Right atrium auricular region (tissue), 2 donors: ENCODE measurements around the gene PHKG2. TPM values are rescaled to one million over a fixed set of nuclear protein-coding genes. Genes with fewer than 3 reads are reported as not detected.
A peak's percentile ranks its signal among the peaks of the same experiment; 100 is the strongest.

Source experiments
- DNase-seq: peaks from one replicate; pipeline ENCODE4 v3.0.0-alpha.2; 2019; ENCODE audit warnings: low spot score
- H3K27ac ChIP-seq, 2 donors: fragments of 200-600 bp; sonication (generic); 1 replicate in 1 of 2; 2 replicates in 1 of 2; pipeline ENCODE4 v1.5.1; 2016 to 2019
- H3K27me3 ChIP-seq, 2 donors: fragments of 200-600 bp; sonication (generic); one replicate each; pipeline versions ENCODE4 v1.5.1 to v1.6.0; 2017 to 2019
- H3K36me3 ChIP-seq: fragments of 200-600 bp; sonication (generic); one replicate; pipeline ENCODE4 v1.5.1; 2016
- H3K4me1 ChIP-seq, 2 donors: fragments of 200-600 bp; sonication (generic); one replicate each; pipeline versions ENCODE4 v1.5.1 to v1.6.0; 2017 to 2019
- H3K4me3 ChIP-seq, 2 donors: fragments of 200-600 bp; sonication (generic); 1 replicate in 1 of 2; 2 replicates in 1 of 2; pipeline ENCODE4 v1.5.1; 2017 to 2019; ENCODE audit warnings: mild to moderate bottlenecking in 1 of 2, moderate library complexity in 1 of 2
- H3K9me3 ChIP-seq, 2 donors: fragments of 200-600 bp; sonication (generic); one replicate each; pipeline ENCODE4 v1.5.1; 2019
- total RNA-seq, 2 donors: library from RNA; depleted of rRNA; stranded (reverse); fragments of >200 nt; gene quantifications; one replicate each; pipeline ENCODE4 v1.1.0, GENCODE V29; 2016
- TF ChIP-seq, protein P1 (sequence below), 2 donors: fragments of 200-600 bp; sonication (generic); IDR thresholded peaks; one replicate each; pipeline ENCODE4 v1.5.1; 2019; ENCODE audit warnings: antibody characterized with exemption in 2 of 2

Gene PHKG2
- total RNA-seq, 2 donors from 2014 or later: 16.0 to 22.1 TPM

DNA sequence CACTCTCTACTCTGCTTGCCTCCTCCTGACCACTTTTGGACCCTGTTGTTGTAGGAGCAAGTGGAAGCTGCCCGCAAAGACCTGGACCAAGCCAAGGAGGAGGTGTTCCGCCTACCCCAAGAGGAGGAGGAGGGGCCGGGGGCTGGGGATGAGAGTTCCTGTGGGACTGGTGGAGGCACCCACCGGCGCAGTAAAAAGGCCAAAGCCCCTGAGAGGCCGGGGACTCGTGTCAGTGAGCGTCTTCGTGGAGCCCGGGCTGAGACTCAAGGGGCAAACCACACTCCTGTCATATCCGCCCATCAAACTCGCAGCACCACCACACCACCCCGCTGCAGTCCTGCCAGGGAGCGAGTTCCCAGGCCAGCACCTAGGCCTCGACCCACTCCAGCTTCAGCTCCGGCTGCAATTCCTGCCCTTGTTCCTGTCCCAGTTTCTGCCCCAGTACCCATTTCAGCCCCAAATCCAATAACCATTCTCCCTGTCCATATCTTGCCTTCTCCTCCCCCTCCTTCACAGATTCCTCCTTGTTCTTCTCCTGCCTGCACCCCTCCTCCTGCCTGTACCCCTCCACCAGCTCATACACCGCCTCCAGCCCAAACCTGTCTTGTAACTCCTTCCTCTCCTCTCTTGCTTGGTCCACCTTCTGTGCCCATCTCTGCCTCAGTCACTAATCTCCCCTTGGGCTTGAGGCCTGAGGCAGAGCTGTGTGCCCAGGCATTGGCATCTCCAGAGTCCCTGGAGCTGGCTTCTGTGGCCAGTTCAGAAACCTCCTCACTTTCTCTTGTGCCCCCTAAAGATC, 11.0 kb upstream of the PHKG2 start:
- no peak overlapping the region for H3K4me3 ChIP-seq
- H3K9me3 ChIP-seq: no peaks in the 10 kb centered on the region
- H3K27ac ChIP-seq: no peak overlapping the region
- peaks cover 73% of the 10 kb centered on the region for H3K36me3 ChIP-seq
- peaks cover 0 to 23% of the 10 kb centered on the region in 2 donors for H3K4me1 ChIP-seq
- TF ChIP-seq, protein P1, sequence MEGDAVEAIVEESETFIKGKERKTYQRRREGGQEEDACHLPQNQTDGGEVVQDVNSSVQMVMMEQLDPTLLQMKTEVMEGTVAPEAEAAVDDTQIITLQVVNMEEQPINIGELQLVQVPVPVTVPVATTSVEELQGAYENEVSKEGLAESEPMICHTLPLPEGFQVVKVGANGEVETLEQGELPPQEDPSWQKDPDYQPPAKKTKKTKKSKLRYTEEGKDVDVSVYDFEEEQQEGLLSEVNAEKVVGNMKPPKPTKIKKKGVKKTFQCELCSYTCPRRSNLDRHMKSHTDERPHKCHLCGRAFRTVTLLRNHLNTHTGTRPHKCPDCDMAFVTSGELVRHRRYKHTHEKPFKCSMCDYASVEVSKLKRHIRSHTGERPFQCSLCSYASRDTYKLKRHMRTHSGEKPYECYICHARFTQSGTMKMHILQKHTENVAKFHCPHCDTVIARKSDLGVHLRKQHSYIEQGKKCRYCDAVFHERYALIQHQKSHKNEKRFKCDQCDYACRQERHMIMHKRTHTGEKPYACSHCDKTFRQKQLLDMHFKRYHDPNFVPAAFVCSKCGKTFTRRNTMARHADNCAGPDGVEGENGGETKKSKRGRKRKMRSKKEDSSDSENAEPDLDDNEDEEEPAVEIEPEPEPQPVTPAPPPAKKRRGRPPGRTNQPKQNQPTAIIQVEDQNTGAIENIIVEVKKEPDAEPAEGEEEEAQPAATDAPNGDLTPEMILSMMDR (IDR thresholded peaks at IDR 0.05): no peak
- no peaks in the 10 kb centered on the region for H3K27me3 ChIP-seq
- no peak for DNase-seq

DNA sequence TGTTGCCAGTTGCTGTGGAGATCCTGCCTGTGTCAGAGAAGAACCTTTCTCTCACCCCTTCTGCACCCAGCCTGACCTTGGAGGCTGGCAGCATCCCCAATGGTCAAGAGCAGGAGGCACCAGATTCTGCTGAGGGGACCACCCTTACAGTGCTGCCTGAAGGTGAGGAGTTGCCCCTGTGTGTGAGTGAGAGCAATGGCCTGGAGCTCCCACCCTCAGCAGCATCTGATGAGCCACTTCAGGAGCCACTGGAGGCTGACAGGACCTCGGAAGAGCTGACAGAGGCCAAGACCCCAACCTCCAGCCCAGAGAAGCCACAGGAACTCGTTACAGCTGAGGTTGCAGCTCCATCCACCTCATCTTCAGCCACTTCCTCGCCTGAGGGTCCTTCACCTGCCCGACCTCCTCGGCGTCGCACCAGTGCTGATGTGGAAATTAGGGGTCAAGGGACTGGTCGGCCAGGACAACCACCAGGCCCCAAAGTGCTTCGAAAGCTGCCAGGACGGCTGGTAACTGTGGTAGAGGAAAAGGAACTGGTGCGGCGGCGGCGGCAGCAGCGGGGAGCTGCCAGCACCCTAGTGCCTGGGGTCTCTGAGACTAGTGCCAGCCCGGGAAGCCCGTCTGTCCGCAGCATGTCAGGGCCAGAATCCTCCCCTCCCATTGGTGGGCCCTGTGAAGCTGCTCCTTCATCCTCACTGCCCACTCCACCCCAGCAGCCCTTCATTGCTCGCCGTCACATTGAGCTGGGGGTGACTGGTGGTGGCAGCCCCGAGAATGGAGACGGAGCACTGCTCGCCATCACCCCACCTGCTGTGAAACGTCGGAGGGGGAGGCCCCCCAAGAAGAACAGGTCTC, 10.2 kb upstream of the PHKG2 start:
- peaks cover 64% of the 10 kb centered on the region for H3K36me3 ChIP-seq
- H3K27me3 ChIP-seq: no peaks in the 10 kb centered on the region
- no peak overlapping the region for H3K27ac ChIP-seq
- no peak overlapping the region for H3K4me3 ChIP-seq
- TF ChIP-seq, protein P1 (IDR thresholded peaks at IDR 0.05): no peak
- H3K4me1 ChIP-seq: peaks cover 0 to 24% of the 10 kb centered on the region in 2 donors
- no peak for DNase-seq
- H3K9me3 ChIP-seq: no peaks in the 10 kb centered on the region

DNA sequence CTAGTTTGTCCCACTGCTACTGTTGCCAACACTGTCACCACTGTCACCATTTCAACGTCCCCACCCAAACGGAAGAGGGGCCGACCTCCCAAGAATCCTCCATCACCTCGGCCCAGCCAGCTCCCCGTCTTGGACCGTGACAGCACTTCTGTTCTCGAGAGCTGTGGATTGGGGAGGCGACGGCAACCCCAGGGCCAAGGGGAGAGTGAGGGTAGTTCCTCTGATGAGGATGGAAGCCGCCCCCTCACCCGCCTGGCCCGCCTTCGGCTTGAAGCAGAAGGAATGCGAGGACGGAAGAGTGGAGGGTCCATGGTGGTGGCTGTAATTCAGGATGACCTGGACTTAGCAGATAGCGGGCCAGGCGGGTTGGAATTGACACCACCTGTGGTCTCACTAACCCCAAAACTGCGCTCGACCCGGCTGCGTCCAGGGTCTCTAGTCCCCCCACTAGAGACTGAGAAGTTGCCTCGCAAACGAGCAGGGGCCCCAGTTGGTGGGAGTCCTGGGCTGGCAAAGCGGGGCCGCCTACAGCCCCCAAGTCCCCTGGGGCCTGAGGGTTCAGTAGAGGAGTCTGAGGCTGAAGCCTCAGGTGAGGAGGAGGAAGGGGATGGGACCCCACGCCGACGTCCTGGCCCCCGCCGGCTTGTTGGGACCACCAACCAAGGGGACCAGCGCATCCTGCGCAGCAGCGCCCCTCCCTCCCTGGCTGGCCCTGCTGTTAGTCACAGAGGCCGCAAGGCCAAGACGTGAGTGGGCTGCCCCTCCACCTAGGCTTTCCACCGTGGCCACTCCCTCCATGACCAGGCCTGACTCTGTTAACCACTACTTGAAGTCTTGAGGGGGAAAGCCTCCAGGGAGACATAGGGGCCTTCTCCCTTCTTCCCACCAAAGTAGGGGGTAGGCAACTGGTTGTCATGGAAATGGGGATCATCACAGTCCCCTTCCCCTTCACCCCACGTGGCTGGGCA, 9.0 kb upstream of the PHKG2 start:
- Histone ChIP-seq H3K27ac (no peak overlapping the region), H3K27me3 (no peaks in the 10 kb centered on the region), H3K4me3 (no peak overlapping the region), H3K9me3 (no peaks in the 10 kb centered on the region), H3K36me3 (peaks cover 55% of the 10 kb centered on the region), H3K4me1 (peaks cover 0 to 24% of the 10 kb centered on the region in 2 donors)
- TF ChIP-seq, protein P1 (IDR thresholded peaks at IDR 0.05): no peak
- DNase-seq: no peak

DNA sequence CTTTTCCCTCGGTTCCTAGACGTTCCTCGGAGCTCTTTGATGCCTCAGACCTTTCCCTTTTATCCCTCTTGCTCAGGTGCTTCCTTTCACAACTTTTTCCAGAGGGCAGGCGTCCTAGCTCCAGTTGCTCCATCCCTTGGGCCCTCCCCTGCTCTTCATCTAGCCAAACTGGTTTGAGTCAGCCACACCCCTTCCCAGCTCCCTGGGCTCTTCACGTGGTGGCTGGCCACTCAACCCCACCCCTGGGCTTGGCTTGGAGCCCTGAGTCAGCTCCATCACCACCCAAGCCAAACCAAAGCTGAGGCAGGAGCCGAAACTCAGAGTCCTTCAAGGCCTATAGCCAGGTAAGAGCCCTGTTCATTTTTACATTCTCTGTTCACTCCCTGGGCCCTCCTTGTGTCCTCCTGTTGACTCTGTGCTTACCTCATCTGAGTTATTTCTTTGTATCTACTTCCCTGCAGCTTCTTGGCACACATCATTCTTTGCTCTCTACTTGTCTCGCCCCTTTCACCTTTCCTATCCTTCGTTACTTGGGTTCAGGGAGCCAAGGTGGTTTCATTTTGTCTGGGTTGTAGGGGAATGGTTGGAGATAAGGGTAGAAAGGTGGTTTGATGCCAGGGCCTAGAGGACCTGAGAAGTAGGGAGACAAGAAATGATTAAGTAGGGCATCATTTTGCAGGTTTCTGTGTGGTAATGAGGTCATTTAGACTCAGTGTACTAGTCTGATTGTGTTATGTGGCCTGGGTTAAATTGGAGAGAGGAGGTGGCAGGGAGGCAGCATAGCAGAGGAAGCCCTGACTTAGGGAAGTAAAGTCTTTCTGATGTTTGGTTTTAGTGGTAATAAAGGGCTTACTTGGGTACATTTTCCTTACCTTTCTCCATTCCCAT, 7.6 kb upstream of the PHKG2 start:
- H3K27me3 ChIP-seq: no peaks in the 10 kb centered on the region
- no peaks in the 10 kb centered on the region for H3K9me3 ChIP-seq
- peaks cover 55% of the 10 kb centered on the region for H3K36me3 ChIP-seq
- peak overlapping the region; percentile 35 to 52 for H3K27ac ChIP-seq
- H3K4me3 ChIP-seq: no peak overlapping the region
- H3K4me1 ChIP-seq: peaks cover 0 to 24% of the 10 kb centered on the region in 2 donors
- TF ChIP-seq, protein P1 (IDR thresholded peaks at IDR 0.05): no peak
- peak; percentile 90 for DNase-seq
